SK-N-SH (cell line): ENCODE measurements around the gene SURF6. TPM values are rescaled to one million over a fixed set of nuclear protein-coding genes. Genes with fewer than 3 reads are reported as not detected.

Source experiments
- CTCF ChIA-PET: fragments of 300-600, 350-600 bp; formaldehyde crosslinking; extraction: SDS; loops from one replicate; lab custom pipeline; 2021; lab: Yijun Ruan, JAX
- POLR2A ChIA-PET: fragments of 350-600 bp; sonication (Branson Sonifier 250); formaldehyde crosslinking; extraction: SDS; loops from one replicate; lab custom pipeline; 2020; ENCODE audit warnings: antibody characterized with exemption, inconsistent platforms; lab: Yijun Ruan, JAX
- DNase-seq: peaks from one replicate; pipeline ENCODE4 v3.0.0; 2012
- H2AFZ ChIP-seq: fragments of 200-600 bp; sonication (generic); 2 replicates; pipeline ENCODE4 v1.8.1; 2016; ENCODE audit warnings: antibody characterized with exemption, mild to moderate bottlenecking, low read depth
- H3F3A ChIP-seq: fragments of 200-600 bp; sonication (generic); replicated peaks from 2 replicates; pipeline ENCODE3; 2016; ENCODE audit warnings: antibody characterized with exemption, mild to moderate bottlenecking; ENCODE audit not compliant: insufficient read depth
- H3K27ac ChIP-seq, 2 experiments: fragments of 200-500 bp in 1 of 2; fragments of 200-600 bp in 1 of 2; sonication (Bioruptor generic) in 1 of 2; sonication (generic), shearing (Covaris generic) in 1 of 2; 2 replicates each; pipeline versions ENCODE4 v1.5.1 to v1.6.1; 2014 to 2016; ENCODE audit warnings: low read depth in 2 of 2, inconsistent platforms in 1 of 2, low read length in 1 of 2, mild to moderate bottlenecking in 1 of 2, mixed read lengths in 1 of 2
- H3K27me3 ChIP-seq: fragments of 200-600 bp; sonication (generic), shearing (Covaris generic); 2 replicates; pipeline ENCODE4 v1.6.1; 2016; ENCODE audit warnings: mixed run types; ENCODE audit not compliant: insufficient read depth
- H3K36me3 ChIP-seq, 2 experiments: fragments of 200-500 bp in 1 of 2; fragments of 200-600 bp in 1 of 2; sonication (Bioruptor generic) in 1 of 2; sonication (generic) in 1 of 2; replicated peaks in 1 of 2; 2 replicates each; pipeline versions ENCODE3 to v1.5.1; 2014 to 2016; ENCODE audit warnings: low read length in 1 of 2, mild to moderate bottlenecking in 1 of 2; ENCODE audit not compliant: insufficient read depth in 2 of 2, control insufficient read depth in 1 of 2
- H3K4me1 ChIP-seq, 2 experiments: fragments of 200-500 bp in 1 of 2; fragments of 200-600 bp in 1 of 2; sonication (Bioruptor generic) in 1 of 2; sonication (generic), shearing (Covaris generic) in 1 of 2; 2 replicates each; pipeline versions ENCODE4 v1.5.1 to v1.6.1; 2014 to 2016; ENCODE audit warnings: low read depth in 1 of 2, low read length in 1 of 2, mixed run types in 1 of 2; ENCODE audit not compliant: insufficient read depth in 2 of 2, control insufficient read depth in 1 of 2
- H3K4me2 ChIP-seq: fragments of 200-600 bp; sonication (generic), shearing (Covaris generic); 2 replicates; pipeline ENCODE4 v1.6.1; 2017; ENCODE audit warnings: mixed run types
- H3K4me3 ChIP-seq, 2 experiments: fragments of 200-500 bp in 1 of 2; fragments of 200-600 bp in 1 of 2; sonication (Bioruptor generic) in 1 of 2; sonication (generic), shearing (Covaris generic) in 1 of 2; 2 replicates each; pipeline versions ENCODE4 v1.5.1 to v1.8.1; 2014 to 2016; ENCODE audit warnings: low read depth in 2 of 2, inconsistent platforms in 1 of 2, low read length in 1 of 2, mild to moderate bottlenecking in 1 of 2, mixed read lengths in 1 of 2, moderate library complexity in 1 of 2
- H3K79me2 ChIP-seq: fragments of 200-600 bp; sonication (generic); 2 replicates; pipeline ENCODE4 v1.8.1; 2017; ENCODE audit warnings: mild to moderate bottlenecking; ENCODE audit not compliant: insufficient read depth
- H3K9ac ChIP-seq: fragments of 200-600 bp; sonication (generic); 2 replicates; pipeline ENCODE4 v1.6.1; 2017; ENCODE audit warnings: mixed run types
- H3K9me2 ChIP-seq: fragments of 200-600 bp; sonication (generic); 2 replicates; pipeline ENCODE4 v1.6.1; 2017; ENCODE audit warnings: mixed run types
- H3K9me3 ChIP-seq: fragments of 200-600 bp; sonication (generic); 2 replicates; pipeline ENCODE4 v1.6.1; 2017; ENCODE audit warnings: mixed run types, mild to moderate bottlenecking, moderate library complexity
- H4K20me1 ChIP-seq: fragments of 200-600 bp; sonication (generic); 2 replicates; pipeline ENCODE4 v1.6.1; 2017; ENCODE audit warnings: mild to moderate bottlenecking, mixed run types; ENCODE audit not compliant: insufficient read depth
- CHD2 ChIP-seq: fragments of 150-350 bp; IDR thresholded peaks from 2 replicates; pipeline ENCODE4 v1.6.1; 2018; ENCODE audit warnings: low read length; ENCODE audit not compliant: partially characterized antibody
- EP300 ChIP-seq, 2 experiments: IDR thresholded peaks; 2 replicates each; pipeline versions ENCODE4 v1.4.0 to v1.6.1; 2012; ENCODE audit warnings: borderline replicate concordance in 1 of 2, low read depth in 1 of 2, low read length in 1 of 2
- EZH2phosphoT487 ChIP-seq: fragments of 200-600 bp; sonication (generic); IDR thresholded peaks from 2 replicates; pipeline ENCODE4 v1.6.1; 2017; ENCODE audit warnings: low read depth, mixed run types, mild to moderate bottlenecking, antibody characterized with exemption, moderate library complexity, borderline replicate concordance
- FOSL2 ChIP-seq: IDR thresholded peaks from 2 replicates; pipeline ENCODE4 v1.4.0; 2012; ENCODE audit warnings: low read depth, mild to moderate bottlenecking, moderate library complexity, borderline replicate concordance
- FOXJ3 ChIP-seq: sonication (generic); formaldehyde crosslinking; IDR thresholded peaks from 2 replicates; pipeline ENCODE4 v1.5.1; 2020; ENCODE audit warnings: mild to moderate bottlenecking, missing genetic modification reagents
- GABPA ChIP-seq: IDR thresholded peaks from 2 replicates; pipeline ENCODE4 v1.4.0; 2012; ENCODE audit warnings: low read depth, mild to moderate bottlenecking
- GATA2 ChIP-seq: sonication (generic); formaldehyde crosslinking; IDR thresholded peaks from 2 replicates; pipeline ENCODE4 v1.5.0; 2020; ENCODE audit warnings: mild to moderate bottlenecking, missing genetic modification reagents
- MEF2A ChIP-seq: IDR thresholded peaks from 2 replicates; pipeline ENCODE4 v1.4.0; 2012; ENCODE audit warnings: low read depth, borderline replicate concordance
- MXI1 ChIP-seq: IDR thresholded peaks from 2 replicates; pipeline ENCODE4 v1.6.1; 2012; ENCODE audit warnings: mild to moderate bottlenecking, low read depth, low read length, improper control_type of control experiment
- POLR2AphosphoS5 ChIP-seq: IDR thresholded peaks from 2 replicates; pipeline ENCODE4 v1.6.1; 2012; ENCODE audit warnings: low read depth, low read length
- RAD21 ChIP-seq: IDR thresholded peaks from 2 replicates; pipeline ENCODE4 v1.6.1; 2012; ENCODE audit warnings: mild to moderate bottlenecking, low read length
- RFX5 ChIP-seq: IDR thresholded peaks from 2 replicates; pipeline ENCODE4 v1.6.1; 2012; ENCODE audit warnings: mild to moderate bottlenecking, improper control_type of control experiment, low read length
- RXRA ChIP-seq: IDR thresholded peaks from 2 replicates; pipeline ENCODE4 v1.4.0; 2012; ENCODE audit warnings: low read depth, mild to moderate bottlenecking, borderline replicate concordance
- SMC3 ChIP-seq: IDR thresholded peaks from 2 replicates; pipeline ENCODE4 v1.6.1; 2012; ENCODE audit warnings: low read depth, low read length, improper control_type of control experiment
- TCF12 ChIP-seq: IDR thresholded peaks from 2 replicates; pipeline ENCODE4 v1.4.0; 2012
- WGBS: methylation state at CpG from one replicate; pipeline ENCODE4 v1.1.6; 2017; ENCODE audit warnings: low lambda C conversion rate; 5-methylcytosine and 5-hydroxymethylcytosine counted together
- polyA plus RNA-seq, 3 experiments: library from polyadenylated mRNA; depleted of rRNA; stranded (reverse); fragments of >200 nt; gene quantifications; 2 replicates each; pipeline ENCODE4 v1.2.3, GENCODE V29; 2012
- TF ChIP-seq, protein P1 (sequence below): IDR thresholded peaks from 2 replicates; pipeline ENCODE4 v1.6.1; 2012; ENCODE audit warnings: mild to moderate bottlenecking, low read depth, low read length, moderate library complexity
- TF ChIP-seq, protein P2 (sequence below): IDR thresholded peaks from 2 replicates; pipeline ENCODE4; 2012
- TF ChIP-seq, protein P3 (sequence below): IDR thresholded peaks from 2 replicates; pipeline ENCODE4 v1.4.0; 2012; ENCODE audit warnings: low read depth, borderline replicate concordance

SURF6 gene
- polyA plus RNA-seq, 1 of the 3 experiments (the other 2 are of a cell fraction): 44.5 TPM

DNA sequence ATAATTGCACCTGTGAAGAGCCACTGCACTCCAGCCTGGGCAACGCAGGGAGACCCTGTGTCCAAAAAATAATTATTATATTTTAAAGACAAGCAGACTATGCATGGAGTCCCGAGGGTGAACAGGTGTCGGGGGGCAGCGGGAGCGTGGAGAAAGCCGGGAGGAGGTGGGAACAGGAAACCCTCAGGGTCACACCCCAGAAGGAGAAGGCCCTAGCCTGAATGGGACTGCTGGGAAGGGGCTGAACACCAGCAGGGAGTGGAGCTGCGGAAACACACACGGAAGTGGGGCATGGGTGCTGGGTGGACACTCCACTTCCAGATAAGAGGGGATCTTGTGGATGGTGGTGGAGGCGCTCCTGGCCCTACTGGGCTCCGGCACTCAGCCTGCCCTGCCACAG is 12.8 kb downstream of the SURF6 start:
- no peaks in the 10 kb centered on the region for H3K4me1 ChIP-seq
- POLR2A ChIA-PET: interaction anchor here (0.6 kb wide), 1 partner anchor 18 kb away, joined by 3 read pairs; no protein-coding TSS in a partner anchor
- CTCF ChIA-PET: no interaction called here
- H2AFZ ChIP-seq: no peak overlapping the region
- H4K20me1 ChIP-seq: no peaks in the 10 kb centered on the region
- no peaks in the 10 kb centered on the region for H3K9me2 ChIP-seq
- H3K9me3 ChIP-seq: no peaks in the 10 kb centered on the region
- DNase-seq: no peak
- H3F3A ChIP-seq: no peaks in the 10 kb centered on the region
- H3K79me2 ChIP-seq: no peaks in the 10 kb centered on the region
- H3K9ac ChIP-seq: no peak overlapping the region
- H3K4me2 ChIP-seq: no peak overlapping the region
- H3K36me3 ChIP-seq: no peaks in the 10 kb centered on the region
- no peak overlapping the region for H3K27ac ChIP-seq
- TF ChIP-seq, protein P1, sequence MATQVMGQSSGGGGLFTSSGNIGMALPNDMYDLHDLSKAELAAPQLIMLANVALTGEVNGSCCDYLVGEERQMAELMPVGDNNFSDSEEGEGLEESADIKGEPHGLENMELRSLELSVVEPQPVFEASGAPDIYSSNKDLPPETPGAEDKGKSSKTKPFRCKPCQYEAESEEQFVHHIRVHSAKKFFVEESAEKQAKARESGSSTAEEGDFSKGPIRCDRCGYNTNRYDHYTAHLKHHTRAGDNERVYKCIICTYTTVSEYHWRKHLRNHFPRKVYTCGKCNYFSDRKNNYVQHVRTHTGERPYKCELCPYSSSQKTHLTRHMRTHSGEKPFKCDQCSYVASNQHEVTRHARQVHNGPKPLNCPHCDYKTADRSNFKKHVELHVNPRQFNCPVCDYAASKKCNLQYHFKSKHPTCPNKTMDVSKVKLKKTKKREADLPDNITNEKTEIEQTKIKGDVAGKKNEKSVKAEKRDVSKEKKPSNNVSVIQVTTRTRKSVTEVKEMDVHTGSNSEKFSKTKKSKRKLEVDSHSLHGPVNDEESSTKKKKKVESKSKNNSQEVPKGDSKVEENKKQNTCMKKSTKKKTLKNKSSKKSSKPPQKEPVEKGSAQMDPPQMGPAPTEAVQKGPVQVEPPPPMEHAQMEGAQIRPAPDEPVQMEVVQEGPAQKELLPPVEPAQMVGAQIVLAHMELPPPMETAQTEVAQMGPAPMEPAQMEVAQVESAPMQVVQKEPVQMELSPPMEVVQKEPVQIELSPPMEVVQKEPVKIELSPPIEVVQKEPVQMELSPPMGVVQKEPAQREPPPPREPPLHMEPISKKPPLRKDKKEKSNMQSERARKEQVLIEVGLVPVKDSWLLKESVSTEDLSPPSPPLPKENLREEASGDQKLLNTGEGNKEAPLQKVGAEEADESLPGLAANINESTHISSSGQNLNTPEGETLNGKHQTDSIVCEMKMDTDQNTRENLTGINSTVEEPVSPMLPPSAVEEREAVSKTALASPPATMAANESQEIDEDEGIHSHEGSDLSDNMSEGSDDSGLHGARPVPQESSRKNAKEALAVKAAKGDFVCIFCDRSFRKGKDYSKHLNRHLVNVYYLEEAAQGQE: no peak
- TF ChIP-seq, protein P2, sequence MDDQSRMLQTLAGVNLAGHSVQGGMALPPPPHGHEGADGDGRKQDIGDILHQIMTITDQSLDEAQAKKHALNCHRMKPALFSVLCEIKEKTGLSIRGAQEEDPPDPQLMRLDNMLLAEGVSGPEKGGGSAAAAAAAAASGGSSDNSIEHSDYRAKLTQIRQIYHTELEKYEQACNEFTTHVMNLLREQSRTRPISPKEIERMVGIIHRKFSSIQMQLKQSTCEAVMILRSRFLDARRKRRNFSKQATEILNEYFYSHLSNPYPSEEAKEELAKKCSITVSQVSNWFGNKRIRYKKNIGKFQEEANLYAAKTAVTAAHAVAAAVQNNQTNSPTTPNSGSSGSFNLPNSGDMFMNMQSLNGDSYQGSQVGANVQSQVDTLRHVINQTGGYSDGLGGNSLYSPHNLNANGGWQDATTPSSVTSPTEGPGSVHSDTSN: no peak
- TF ChIP-seq POLR2AphosphoS5 (no peak), EP300 (IDR thresholded peaks at IDR 0.05; ENCODE audit: borderline replicate concordance in 1 of 2, low read depth in 1 of 2, low read length in 1 of 2) (no peak), TCF12 (no peak), GATA2 (CRISPR knock-in tag) (no peak), MEF2A (no peak)
- TF ChIP-seq, protein P3, sequence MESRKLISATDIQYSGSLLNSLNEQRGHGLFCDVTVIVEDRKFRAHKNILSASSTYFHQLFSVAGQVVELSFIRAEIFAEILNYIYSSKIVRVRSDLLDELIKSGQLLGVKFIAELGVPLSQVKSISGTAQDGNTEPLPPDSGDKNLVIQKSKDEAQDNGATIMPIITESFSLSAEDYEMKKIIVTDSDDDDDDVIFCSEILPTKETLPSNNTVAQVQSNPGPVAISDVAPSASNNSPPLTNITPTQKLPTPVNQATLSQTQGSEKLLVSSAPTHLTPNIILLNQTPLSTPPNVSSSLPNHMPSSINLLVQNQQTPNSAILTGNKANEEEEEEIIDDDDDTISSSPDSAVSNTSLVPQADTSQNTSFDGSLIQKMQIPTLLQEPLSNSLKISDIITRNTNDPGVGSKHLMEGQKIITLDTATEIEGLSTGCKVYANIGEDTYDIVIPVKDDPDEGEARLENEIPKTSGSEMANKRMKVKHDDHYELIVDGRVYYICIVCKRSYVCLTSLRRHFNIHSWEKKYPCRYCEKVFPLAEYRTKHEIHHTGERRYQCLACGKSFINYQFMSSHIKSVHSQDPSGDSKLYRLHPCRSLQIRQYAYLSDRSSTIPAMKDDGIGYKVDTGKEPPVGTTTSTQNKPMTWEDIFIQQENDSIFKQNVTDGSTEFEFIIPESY: no peak
- no peak overlapping the region for H3K4me3 ChIP-seq
- WGBS: 60% methylated on average over 9 of the region's 10 CpGs
- H3K27me3 ChIP-seq: no peaks in the 10 kb centered on the region

DNA sequence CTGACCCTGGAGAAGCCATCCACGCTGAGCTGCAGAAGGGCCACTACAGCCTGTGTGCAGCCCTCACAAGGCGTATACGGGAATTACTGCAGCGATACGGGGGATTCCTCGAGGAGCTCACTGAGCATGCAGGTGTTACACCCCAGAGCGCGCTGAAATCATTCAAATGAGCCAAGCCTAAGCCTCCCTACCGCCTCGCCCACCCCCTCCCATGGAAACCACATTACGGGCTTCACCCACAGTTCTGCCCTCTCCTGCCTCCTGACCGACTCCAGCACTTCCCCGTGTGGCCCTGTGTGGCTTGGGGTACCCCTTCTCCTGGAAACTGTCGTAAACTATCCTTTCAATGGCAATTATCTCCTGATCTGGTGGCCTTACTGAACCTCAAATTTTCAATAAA is 13.3 kb downstream of the SURF6 start:
- Histone ChIP-seq H3K79me2 (no peaks in the 10 kb centered on the region), H3K4me1 (no peaks in the 10 kb centered on the region), H3K36me3 (no peaks in the 10 kb centered on the region), H3K27me3 (no peaks in the 10 kb centered on the region), H3K27ac (no peak overlapping the region), H4K20me1 (no peaks in the 10 kb centered on the region), H3K9ac (no peak overlapping the region), H3K9me2 (no peaks in the 10 kb centered on the region), H3K9me3 (no peaks in the 10 kb centered on the region), H3K4me3 (no peak overlapping the region), H2AFZ (no peak overlapping the region), H3F3A (no peaks in the 10 kb centered on the region), H3K4me2 (no peak overlapping the region)
- 42% methylated on average over 8 of the region's 14 CpGs for WGBS
- CTCF ChIA-PET: no interaction called here
- DNase-seq: no peak
- POLR2A ChIA-PET: no interaction called here
- no peak for TF ChIP-seq TCF12
- TF ChIP-seq FOXJ3 (CRISPR knock-in tag): no peak
- TF ChIP-seq CHD2: no peak
- no peak for TF ChIP-seq RFX5
- TF ChIP-seq, protein P2: no peak
- TF ChIP-seq MXI1: no peak
- TF ChIP-seq FOSL2: no peak
- no peak for TF ChIP-seq RXRA
- no peak for TF ChIP-seq SMC3
- no peak for TF ChIP-seq EZH2phosphoT487
- no peak for TF ChIP-seq MEF2A
- TF ChIP-seq GABPA: no peak
- TF ChIP-seq, protein P3: no peak
- no peak for TF ChIP-seq RAD21
